GM12874 (cell line): ENCODE data around the gene PRKCE.

Experiments
- TF ChIP-seq, protein P1 (sequence below): IDR thresholded peaks from 2 replicates; pipeline ENCODE4 v1.5.1; 2011; ENCODE audit warnings: low read depth, mild to moderate bottlenecking, control low read depth, low read length, moderate library complexity; ENCODE audit not compliant: insufficient read depth

Gene PRKCE

DNA sequence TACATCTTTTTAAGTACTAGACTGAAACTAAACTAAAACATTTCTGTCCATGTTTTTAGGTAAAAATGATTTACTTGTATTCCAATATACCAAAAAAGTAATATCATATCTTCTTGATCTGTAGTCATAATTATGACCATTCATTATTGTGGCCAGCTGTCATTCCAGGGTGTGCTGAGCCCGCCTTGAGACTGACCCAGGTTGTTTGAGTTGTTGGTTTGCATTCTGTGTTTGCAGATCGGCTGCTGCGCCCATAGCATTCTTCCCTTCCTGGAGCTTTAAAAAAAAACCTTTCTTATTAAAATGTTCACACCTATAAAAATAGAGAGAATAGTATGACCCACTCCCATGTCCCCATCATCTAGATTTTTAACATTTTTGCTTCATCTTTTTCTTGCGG is 101.9 kb downstream of the PRKCE start:
- TF ChIP-seq, protein P1, sequence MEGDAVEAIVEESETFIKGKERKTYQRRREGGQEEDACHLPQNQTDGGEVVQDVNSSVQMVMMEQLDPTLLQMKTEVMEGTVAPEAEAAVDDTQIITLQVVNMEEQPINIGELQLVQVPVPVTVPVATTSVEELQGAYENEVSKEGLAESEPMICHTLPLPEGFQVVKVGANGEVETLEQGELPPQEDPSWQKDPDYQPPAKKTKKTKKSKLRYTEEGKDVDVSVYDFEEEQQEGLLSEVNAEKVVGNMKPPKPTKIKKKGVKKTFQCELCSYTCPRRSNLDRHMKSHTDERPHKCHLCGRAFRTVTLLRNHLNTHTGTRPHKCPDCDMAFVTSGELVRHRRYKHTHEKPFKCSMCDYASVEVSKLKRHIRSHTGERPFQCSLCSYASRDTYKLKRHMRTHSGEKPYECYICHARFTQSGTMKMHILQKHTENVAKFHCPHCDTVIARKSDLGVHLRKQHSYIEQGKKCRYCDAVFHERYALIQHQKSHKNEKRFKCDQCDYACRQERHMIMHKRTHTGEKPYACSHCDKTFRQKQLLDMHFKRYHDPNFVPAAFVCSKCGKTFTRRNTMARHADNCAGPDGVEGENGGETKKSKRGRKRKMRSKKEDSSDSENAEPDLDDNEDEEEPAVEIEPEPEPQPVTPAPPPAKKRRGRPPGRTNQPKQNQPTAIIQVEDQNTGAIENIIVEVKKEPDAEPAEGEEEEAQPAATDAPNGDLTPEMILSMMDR, result no peak

DNA sequence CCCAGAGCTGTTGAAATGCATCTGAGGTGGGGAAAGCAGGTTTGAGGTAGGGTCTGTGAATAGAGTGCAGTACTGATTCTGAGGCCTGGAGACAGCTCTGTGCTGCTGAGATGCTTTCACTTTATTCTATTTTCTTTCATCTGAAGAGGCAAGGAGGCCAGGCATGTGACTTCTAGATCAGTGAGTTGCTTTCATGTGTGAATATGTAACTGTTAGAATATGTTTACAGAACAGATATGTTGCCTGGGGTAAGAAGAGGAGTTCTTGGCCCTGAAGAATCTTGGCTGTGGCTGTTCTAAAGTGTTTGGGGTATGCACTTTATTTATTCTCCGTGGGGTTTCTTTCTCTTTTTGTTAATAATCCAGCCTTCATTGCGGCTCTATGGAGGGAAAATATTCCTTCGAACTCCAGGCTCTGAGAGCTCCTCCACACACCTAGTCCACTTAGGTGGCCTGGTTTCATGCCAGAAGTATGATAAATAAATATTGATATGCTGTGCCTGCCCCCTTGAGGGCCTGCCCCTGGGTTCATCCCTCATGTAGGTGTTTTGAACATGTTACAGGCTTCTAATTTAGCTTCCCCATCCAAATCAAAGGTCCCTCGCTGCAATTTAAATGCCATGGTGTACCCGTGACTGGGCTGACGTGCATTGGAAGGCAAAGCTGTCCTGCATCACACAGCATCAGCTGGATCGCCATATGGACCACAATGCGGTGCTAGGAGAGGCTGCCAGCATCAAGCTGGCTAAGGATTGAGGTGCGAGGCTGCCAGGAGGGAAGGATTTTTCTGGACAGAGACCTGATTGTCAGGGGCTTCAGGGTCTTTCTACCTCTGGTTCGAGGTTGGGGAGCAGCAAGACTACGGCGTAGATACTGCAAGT is 102.9 kb downstream of the PRKCE start:
- TF ChIP-seq, protein P1, result no peak

DNA sequence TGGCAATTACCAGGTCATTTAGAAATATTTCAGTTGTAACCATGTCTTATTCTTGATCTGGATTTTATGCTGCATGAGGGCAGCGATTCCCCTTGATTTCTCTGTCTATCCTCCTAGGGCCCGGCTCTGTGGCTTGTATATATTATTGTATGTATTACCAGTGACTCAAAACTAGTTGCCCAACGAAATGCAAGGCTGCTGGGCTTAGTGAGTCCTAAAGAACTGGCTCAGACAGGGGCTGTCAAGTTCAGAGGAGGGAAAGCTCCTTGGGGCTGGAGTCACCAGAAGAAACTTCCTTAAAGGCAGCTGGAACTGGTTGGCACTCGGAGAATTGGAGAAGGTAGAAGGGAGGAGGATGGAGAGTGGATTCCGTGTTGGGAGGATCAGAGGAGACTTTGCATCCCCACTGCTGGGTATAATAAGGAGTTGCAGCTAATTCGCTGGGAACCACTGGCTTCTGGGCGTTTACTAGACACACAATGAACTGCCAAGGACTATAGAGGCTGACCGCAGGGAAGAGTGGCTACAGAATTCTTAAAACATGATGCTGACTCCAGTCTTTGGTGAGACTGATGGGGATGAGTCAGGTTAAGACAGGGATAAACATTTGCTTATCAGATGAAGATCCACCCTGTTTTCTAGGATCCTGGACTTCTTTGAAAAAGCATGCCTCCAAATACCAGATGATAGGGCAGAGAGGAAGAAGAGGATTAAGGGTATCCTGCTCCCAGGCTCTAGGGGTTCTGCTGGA is 104.3 kb downstream of the PRKCE start:
- TF ChIP-seq, protein P1, result no peak

DNA sequence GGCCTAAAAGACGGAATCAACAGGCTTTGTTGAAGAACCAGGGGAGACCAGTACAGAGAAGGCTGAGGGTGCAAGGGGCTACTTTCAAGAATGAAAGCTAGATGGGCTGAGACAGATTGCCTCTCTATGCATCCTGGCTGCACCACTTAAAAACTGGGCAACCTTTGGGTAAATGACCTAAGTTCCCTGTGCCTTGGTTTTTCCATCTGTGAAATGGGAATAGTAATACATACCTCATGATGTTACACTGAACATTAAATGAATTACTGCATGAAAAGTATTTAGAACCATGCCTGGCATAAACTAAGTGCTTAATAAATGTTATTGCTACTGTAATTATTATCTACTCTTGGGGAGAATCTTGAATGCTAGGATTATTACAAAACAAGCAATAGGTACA is 106.5 kb downstream of the PRKCE start:
- TF ChIP-seq, protein P1, result no peak

DNA sequence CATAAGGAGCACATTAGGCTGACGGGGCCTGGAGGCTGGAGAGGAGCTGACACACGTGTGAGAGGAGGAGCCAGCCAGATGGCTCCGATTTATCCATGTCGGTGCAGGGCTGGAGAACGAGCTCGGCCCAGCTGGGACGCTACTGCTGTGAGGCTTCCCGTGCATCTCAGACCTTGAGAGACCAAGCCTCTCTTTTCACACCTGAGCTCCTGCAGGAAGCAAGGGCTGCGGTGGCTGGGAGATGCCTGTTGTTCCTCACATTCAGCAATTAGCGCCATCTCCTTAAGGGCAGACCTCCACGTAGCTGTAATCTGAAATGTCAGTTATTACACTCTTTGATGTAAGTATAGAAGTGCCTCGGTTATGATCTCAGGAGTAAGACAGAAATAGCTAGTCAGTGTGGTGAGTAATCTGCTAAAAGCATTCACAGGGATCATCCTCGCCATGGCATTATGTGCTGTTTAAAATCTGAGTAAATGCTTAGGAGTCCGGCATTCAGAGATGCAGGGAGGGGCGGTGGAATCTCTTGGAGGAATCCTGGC is 107.9 kb downstream of the PRKCE start:
- TF ChIP-seq, protein P1, result no peak

DNA sequence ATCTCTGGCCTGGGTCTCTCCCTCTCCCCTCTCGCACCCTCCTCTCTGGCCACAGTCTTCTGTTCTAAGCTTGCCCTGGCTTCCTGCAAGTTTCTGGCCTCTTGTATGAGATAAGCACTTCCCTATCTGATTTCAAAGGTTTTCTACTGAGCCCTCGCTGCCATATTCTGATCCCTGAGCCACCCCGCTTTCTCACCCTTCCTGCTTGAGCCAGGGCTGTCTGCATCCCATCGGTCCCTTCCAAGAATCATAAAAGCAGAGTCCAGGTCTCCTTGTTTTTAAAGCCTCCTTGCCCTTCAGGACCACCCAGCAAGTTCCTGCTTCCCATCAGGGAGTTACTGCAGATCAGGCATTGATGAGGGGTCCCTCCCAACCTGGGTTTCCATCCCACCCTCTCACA is 110.2 kb downstream of the PRKCE start:
- TF ChIP-seq, protein P1, result no peak

DNA sequence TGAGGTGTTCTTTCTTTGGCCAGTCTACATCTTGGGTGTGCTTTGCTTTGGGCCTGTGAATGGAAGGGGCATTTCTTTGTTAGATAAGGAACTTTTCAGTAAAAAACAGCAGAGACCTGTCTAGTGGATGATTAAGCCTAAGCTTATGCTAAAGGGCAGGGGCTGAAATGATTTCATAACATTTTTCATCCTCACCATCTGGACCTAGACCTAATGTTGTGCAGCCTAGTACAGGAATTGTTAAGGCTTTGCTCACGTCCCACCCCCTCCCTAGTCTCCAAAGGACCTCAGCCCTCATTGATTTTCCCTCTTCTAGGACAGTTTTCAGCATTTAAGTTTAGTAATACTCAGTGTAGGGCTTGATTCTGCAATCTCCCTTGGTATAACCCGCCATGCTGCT is 111.8 kb downstream of the PRKCE start:
- TF ChIP-seq, protein P1, result no peak
